Stimulated activated CD4-positive, alpha-beta T cell treated with anti-CD3 and anti-CD28 coated beads, Interleukin-4, amount 100 ng/mL, for 48 hours (primary cell): Measurements from ENCODE around the gene CLCF1.
"Not testable (repeated sequence)": the region's sequence is repeated elsewhere in the genome, so short reads cannot be mapped to it uniquely, and the experiment has no call there.

Experiments used
- DNase-seq, 2 donors: peaks; one replicate each; pipeline ENCODE4 v3.0.0-alpha.2; 2020; ENCODE audit warnings: low read depth in 2 of 2

The CLCF1 gene

DNA sequence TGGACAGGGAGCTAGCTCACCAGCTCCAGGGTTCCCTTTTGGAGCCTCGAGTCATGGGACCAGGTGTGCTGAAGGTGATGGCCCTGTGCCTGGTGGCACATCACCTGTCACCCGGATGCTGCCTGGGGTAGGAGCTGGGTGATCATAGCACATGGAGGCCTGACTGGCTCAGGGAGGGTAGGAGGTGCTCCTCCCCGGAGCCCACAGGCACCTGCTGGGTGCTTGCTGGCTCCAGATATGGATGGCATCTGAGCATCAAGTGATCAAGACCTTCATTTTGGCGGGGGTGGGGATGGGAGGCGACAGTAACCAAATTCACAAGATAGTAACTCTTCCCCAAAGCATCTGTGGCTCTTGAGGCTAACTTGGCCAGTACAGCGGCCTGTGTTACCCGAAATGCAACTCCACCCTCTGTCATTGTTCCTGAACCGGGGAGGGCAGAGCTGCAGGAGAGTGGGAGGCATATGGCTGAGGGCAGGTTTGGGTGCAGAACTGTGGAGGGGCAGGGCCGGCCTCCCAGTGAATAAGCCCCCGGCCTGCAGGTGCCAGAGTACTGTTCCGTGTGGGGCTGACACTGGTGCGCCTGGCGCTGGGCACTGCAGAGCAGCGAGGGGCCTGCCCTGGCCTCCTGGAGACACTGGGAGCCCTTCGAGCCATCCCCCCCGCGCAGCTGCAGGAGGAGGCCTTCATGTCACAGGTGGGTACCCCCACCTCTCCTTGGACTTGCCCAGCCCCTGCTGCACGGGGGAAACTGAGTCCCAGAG lies 35.2 kb upstream of the CLCF1 start:
- DNase-seq: no peak

DNA sequence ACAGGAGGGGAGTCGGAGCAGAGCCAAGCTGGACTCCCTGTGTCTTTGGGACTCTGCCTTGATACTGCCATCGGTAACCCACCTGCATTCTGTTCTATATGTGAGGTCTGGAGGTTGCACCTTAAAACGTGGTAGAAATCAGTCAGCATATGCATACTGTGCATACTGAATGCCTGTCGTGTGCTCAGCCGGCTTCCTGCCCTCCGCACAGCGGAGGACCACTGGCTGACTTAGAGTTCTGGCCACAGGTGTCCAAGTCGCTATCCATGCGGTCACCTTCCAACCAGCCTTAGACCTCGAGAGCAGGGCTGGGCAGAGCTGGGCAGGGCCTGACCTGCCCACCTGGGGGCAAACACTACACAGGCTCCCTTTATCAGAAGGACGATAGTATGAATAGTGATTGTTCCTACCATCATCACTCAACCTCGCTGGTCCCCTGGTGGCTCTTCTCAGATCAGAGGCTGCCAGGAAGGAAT lies 34.3 kb upstream of the CLCF1 start:
- no peak for DNase-seq

DNA sequence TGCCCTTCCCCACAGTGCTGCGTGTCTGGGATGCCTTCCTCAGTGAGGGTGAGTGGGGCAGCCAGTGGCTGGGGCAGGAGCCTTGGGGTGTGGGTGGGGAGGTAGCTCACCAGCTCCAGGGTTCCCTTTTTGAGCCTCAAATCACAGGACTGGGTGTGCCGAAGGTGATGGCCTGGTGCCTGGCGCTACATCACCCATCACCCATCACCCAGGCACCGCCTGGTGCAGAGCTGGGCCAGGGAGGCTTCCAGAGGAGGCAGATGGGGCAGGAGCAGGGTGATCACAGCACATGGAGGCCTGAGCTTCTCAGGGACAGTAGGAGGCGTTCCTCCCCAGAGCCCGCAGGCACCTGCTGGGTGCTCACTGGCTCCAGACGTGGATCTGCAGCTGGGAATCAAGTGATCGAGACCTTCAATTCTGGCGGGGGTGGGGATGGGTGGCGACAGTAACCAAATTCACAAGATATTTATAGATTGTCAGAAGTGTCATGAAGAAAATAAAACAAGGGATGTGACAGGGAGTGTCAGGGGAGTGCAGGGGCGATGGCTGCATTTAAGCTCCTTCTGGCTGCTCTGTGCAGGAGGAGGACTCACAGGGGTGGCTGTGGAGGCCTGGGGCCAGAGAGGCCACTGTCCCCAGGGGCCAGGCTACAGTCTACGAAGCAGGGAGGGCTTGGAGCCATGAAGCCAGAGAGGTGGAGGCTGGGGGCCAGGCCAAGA lies 33.7 kb upstream of the CLCF1 start:
- no peak for DNase-seq

DNA sequence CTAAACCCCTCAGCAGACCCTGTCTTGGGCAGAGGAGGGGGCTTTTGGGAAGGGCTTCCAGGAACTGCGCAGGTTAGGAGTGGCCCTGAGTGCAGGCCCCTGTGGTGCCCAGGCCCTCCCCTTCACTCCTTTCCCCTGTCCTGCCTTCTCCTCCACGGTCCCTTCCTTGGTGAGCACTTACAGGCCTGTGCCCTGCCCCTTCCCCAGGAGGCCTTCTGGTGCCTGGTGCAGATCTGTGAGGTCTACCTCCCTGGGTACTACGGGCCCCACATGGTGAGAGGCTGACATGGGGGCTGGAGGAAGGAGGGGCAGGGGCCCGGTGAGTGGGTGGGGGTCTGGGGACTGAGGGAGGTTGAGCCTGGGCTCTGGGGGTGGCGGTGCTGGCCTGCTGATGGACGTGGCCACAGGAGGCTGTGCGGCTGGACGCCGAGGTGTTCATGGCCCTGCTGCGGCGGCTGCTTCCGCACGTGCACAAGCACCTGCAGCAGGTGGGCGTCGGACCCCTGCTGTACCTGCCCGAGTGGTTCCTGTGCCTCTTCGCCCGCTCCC lies 33.1 kb upstream of the CLCF1 start:
- no peak for DNase-seq

DNA sequence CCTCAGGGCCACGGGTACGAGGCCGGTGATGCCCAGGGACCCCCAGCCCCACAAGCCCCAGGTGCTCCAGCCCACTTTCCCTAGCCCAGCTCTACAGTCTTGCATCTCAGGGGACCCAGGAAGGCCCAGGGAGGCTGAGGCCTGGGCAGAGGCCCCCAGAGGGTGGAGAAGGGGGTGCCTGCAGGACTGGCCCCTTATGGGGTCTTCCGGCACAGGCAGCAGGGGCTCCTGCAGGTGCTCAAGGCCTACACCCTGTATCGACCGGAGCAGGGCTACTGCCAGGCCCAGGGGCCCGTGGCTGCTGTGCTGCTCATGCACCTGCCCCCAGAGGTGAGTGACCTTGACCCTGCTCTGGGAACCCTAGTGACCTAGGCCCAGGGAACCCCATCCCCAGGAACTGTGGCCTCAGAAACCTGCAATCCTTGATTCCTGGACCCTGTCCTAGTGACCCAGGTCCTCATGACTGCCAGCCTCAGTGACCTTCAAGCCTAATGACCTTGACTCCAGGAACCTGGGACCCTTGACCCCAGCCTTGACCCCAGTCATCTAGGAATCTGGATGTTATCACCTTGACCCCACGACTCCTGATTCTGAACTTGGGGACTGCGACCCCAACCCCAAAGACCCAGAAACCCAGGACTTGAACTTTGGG lies 32.4 kb upstream of the CLCF1 start:
- DNase-seq: no peak

DNA sequence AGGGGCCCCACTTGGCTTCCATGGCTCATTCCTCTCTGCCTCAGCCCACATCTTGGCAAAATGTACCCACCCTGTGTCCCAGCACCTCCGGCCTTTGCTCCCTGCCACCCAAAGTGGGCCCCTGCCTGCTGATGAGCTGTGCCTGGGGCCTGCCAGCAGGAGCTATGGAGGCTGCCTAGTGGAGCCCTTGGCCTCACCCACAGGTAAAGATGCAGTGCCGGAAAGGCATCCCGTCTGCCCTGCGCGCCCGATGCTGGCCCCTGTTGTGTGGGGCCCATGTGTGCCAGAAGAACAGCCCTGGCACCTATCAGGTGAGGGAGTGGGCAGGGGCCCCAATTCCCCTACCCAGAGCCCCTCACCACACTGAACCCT lies 31.8 kb upstream of the CLCF1 start:
- no peak for DNase-seq

DNA sequence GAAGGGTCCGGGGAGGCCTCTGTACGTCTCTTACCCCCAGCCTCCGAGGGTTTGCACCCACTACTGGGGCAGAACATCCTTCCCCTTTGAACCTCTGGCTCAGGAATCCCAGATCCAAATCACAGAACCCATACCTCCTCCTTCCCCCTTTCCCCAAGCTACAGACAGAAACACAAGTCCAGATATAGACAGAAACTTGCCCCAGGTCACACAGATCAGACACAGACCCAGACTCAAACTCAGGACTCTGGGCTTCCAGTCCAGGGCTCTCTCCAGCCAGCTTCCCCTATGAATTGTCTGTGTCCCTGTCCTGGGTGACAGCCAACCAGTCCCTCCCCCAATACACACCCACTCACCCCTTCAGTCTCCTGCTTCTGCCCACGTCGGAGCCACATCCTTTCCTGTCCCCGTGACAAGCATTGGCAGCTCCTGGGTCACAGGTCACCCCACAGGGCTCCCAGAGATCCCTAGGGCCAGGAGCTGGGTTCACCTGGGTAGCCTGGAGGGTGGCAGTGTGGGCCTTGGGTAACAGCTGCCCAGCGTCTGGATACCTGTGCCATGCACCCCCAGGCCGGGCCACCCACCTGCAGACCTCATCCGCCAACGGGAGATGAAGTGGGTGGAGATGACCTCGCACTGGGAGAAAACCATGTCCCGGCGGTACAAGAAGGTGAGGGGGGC lies 31.3 kb upstream of the CLCF1 start:
- DNase-seq: no peak

DNA sequence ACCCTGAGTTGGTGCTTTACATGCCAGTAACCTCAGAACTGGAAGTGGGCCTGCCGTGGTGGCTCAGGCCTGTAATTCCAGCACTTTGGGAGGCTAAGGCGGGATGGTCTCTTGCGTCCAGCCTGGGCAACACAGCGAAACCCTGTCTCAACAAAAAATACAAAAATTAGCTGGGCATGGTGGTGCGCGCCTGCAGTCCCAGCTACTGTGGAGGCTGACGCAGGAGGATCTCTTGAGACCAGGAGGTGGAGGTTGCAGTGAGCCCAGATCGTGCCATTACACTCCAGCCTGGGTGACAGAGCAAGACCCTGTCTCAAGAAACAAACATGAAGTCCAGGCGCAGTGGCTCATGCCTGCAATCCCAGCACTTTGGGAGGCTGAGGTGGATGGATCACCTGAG lies 29.7 kb upstream of the CLCF1 start:
- not testable (repeated sequence) for DNase-seq

DNA sequence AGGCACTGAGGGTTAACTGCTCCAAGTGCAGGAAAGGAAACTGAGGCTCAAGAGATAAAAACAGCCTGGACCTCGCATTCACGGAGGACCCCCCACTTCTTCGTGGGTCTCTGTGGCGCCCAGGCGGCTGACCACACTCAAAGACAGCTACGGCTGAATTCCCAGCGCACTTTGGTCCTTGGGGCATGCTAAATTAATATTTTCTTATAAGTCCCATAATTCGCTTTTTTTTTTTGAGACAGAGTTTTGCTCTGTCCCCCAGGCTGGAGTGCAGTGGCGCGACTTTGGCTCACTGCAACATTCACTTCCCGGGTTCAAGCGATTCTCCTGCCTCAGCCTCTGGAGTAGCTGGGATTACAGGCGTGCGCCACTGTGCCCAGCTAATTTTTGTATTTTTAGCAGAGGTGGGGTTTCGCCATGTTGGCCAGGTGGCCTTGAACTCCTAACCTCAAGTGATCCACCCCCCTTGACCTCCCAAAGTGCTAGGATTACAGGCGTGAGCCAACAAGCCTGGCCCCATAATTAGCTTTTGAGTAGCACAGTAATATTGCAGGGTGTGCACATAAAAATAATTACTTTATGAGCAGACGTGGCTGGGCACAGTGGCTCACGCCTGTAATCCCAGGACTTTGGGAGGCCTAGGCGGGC lies 28.9 kb upstream of the CLCF1 start:
- not testable (repeated sequence) for DNase-seq

DNA sequence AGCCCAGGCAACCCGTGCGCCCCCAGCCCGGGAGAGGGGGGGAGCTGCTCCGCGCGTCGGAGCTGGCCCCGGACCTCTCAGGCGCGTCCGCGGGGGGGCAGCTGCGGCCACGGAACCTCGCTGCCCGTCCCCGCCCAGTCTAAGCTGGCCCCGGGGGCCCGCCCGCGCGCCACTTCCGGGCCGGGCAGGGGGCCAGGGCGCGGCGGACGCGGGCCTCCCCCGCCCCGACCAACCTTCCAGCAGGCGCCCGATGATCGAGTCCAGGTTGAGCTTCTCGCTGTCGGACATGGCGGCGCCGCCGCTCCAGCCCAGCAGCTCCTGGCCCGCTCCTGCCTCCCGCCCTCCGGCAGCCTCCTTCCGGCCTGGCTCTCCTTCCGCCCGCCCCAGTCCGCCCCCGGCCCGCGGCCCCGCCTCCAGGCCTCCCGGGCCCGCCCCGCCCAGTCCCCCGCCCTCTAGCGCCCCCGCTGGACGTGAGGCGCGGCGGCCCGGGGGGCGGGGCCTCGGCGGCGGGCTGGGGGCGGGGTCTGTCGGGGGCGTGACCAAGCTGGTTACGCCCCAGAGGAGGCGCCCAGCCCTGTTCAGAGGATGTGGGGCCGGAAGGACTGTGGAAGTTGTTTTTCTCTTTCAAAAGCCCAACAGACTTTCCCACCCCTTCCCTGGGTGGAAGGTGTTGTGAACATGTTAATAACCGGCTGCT lies 28.2 kb upstream of the CLCF1 start, which contains the start of gene PPP1CA:
PPP1CA (minus strand) TSS at position 364 of the 697 bp plus-strand sequence; CDS start at position 288, 76 bp downstream.
- peak; percentile 89 to 95 for DNase-seq

DNA sequence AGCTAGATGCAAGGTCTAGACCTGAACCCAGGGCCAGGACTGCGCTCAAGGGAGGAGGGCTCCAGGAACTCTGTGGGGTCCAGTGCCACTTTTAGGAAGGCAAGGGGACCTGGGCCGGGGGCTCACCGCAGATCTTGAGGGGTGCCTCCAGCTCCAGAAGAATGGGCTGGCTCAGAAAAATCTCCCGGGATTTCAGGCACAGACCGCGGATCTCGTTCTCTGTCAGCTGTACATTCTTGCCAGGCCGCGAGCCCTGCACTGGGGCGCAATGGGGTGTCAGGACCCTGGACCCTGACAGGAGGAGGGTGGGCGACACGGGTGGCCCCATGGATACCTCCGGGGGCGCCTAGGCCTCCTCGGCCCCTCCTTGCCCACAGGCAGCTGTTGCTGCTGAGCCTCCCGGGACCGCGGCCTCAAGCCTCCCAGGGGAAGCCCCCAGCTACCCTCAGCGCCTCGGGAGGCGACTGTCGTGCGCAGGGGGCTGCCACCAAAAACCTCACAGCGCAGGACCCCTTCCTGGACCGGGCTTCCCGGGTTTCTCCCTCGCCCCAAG lies 27.6 kb upstream of the CLCF1 start:
- DNase-seq: no peak

DNA sequence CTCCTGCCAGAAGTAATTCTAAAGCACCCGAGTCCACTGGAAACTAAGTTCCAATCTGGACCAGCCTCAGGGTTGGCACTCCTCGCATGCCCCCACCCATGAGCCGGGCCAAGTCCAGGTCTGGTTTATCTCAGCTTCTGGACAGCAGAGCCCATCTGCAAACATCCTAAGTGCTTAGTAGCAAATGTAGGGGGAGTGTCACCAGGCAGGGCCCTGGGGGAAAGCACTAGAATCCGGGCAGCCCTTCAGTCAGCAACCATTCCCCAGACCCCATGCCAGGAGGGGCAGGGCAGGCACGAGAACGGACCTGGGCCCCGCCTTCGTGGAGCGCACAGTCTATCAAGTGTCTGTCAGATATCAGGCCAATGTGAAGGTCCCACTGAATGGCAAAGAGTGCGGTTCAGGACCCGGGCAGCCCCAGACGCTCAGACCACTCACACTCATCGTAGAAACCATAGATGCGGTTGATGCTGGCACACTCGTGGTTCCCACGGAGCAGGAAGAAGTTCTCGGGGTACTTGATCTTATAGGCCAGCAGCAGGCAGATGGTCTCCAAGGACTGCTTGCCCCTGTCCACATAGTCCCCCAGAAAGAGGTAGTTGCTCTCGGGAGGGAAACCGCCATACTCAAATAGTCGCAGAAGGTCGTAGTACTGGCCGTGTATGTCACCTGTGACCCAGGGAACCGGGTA lies 27.0 kb upstream of the CLCF1 start:
- DNase-seq: no peak

DNA sequence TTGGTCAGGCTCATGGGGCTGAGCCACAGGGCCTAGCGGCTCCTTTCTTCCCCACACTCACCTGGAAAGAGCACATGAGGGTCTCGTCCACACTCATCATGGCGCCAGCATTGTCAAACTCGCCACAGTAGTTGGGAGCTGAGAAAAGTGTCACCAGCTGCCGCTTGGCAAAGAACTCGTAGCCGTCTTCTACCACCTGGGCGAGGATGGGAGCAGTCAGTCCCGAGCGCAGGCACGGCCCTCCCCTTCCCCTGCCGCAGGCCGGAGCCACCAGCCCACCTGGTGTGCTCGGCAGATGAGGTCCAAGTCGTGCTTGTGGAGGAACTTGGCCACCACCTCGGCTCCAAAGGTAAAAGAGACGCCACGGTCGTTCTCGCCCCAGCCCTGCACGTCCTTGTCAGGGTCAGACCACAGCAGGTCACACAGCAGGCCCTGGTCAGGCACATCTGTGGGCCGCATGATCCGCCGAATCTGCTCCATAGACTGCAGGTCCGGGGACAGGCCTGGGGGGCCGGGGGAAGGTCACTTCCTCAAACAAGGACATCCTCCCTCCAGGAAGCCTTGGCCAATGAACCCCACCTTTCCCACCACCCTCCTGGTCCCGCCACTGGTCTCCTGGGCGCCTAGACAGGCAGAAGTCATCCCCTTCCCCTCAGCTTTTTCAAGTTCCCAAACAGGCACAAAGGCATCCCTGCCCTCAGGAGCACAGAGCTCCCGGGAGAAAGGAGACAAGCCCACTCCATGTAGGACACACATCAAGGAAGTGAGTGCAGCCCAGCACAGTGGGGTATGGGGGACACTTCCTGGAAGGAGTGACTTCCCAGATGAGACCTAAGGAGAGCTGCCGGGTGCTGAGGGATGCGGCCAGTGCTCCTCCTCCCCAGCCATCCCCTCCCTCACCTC lies 25.5 kb upstream of the CLCF1 start:
- DNase-seq: no peak

DNA sequence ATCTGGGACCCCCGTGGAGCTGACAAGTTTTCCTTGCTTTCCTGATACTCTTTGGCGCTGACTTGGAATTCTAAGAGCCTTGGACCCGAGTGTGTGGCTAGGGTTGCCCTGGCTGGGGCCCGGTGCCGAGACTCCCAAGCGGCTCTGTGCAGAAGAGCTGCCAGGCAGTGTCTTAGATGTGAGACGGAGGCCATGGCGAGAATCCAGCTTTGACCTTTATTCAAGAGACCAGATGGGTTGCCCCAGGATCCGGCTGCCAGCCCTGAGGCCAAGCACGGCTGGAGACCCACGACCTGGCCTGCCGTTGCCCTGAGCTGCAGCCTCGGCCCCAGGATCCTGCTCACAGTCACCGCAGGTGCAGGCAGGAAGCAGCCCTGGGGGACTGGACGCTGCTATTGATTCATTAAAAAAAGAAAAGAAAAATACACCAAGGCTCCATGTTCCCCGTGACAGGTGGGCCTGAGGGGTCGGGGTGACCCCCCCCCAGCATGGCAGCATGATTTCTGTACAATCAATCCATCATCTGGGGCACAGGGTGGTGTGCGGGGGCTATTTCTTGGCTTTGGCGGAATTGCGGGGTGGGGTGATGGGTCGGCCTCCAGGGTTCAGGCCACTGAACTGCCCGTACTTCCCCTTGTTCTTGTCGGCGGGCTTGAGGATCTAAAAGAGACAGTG lies 24.7 kb upstream of the CLCF1 start:
- no peak for DNase-seq

DNA sequence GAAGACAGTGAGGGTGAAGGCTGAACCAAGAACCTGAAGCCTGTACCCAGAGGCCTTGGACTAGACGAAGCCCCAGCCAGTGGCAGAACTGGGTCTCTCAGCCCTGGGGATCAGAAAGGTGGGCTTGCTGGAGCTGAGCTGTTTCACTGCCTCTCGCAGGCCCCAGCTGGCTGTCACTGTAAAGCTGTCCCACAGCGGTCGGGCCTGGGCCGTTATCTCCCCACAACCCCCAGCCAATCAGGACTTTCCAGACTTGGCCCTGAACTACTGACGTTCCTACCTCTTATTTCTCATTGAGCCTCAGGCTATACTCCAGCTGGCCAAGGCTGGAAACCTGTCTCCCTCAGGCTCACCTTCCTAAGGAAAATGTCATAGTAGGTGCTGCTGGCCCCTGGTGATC lies 24.1 kb upstream of the CLCF1 start:
- DNase-seq: no peak

DNA sequence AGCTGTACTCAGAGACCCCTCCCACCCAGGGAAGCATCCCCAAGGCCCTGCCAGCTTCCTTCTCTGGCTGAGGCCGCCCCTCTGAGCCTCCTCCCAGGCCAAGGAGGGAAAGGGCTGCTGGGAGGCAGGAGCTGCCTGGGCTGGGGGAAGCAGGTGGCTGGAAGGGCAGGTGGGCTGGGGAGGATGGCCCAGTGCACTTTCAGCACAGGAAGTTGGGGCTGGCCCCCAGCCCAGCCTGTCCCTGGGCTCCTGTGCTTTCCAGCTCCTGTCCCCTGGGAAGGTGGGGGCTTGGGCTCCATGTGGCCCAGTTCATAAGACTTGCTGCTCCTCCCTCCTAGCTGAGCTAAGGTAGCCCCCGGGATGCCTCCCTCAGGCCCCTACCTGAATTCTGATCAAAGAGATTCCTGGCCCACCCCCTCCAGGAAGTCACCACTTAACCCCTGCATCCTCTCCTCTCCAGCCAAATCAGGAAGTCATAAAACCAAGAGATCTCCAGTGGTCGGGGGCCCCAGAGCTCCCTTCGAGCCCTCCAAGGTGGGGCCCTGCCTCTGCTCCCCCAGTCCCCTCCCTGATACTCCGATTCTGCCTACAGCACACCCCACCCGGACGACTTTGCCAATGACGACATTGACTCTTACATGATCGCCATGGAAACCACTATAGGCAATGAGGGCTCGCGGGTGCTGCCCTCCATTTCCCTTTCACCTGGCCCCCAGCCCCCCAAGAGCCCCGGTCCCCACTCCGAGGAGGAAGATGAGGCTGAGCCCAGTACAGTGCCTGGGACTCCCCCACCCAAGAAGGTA lies 23.4 kb upstream of the CLCF1 start:
- no peak for DNase-seq

DNA sequence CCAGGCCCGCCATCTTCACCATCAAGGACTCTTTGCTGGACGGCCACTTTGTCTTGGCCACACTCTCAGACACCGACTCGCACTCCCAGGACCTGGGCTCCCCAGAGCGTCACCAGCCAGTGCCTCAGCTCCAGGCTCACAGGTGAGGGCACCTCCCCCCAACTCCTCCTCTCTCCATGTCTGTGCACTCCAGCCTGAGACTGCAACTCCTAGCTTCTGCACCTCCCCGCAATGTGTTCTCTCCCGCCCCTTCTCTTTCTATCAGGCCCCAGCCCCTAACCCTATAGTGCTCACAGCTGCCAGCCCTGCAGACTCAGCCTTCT lies 22.8 kb upstream of the CLCF1 start:
- no peak for DNase-seq
